KMS-11 (cell line): Measurements from ENCODE around the gene NT5DC3.

Source experiments
- H2AFZ ChIP-seq: fragments of 200-600 bp; sonication (generic); 2 replicates; pipeline ENCODE4 v1.6.1; 2016; ENCODE audit warnings: antibody characterized with exemption, mixed run types, low read depth
- H3K27ac ChIP-seq: fragments of 200-600 bp; sonication (generic); 2 replicates; pipeline ENCODE4 v1.6.1; 2016; ENCODE audit warnings: mild to moderate bottlenecking, mixed run types
- H3K27me3 ChIP-seq: fragments of 200-600 bp; sonication (generic); 2 replicates; pipeline ENCODE4 v1.6.1; 2017; ENCODE audit warnings: mild to moderate bottlenecking, low read depth, mixed run types, moderate library complexity; ENCODE audit not compliant: insufficient read depth
- H3K36me3 ChIP-seq: fragments of 200-600 bp; sonication (generic); 2 replicates; pipeline ENCODE4 v1.6.1; 2017; ENCODE audit warnings: mild to moderate bottlenecking, mixed run types; ENCODE audit not compliant: insufficient read depth
- H3K4me1 ChIP-seq: fragments of 200-600 bp; sonication (generic); 2 replicates; pipeline ENCODE4 v1.6.1; 2016; ENCODE audit warnings: mild to moderate bottlenecking, low read depth, mixed run types; ENCODE audit not compliant: poor library complexity, severe bottlenecking
- H3K4me2 ChIP-seq: fragments of 200-600 bp; sonication (generic); 2 replicates; pipeline ENCODE4 v1.7.0; 2016; ENCODE audit warnings: mild to moderate bottlenecking, mixed run types
- H3K4me3 ChIP-seq: fragments of 200-600 bp; sonication (generic); IDR thresholded peaks from 2 replicates; pipeline ENCODE4 v1.6.1; 2017; ENCODE audit warnings: low read depth, low read length, mixed read lengths; ENCODE audit not compliant: insufficient read depth
- H3K79me2 ChIP-seq: fragments of 200-600 bp; sonication (generic); 2 replicates; pipeline ENCODE4 v1.6.1; 2016; ENCODE audit warnings: low read depth, mixed run types; ENCODE audit not compliant: insufficient read depth
- H3K9ac ChIP-seq: fragments of 200-600 bp; sonication (generic); 2 replicates; pipeline ENCODE4 v1.6.1; 2016; ENCODE audit warnings: mild to moderate bottlenecking, mixed run types
- H4K20me1 ChIP-seq: fragments of 200-600 bp; sonication (generic); 2 replicates; pipeline ENCODE4 v1.6.1; 2016; ENCODE audit warnings: mild to moderate bottlenecking, mixed run types; ENCODE audit not compliant: insufficient read depth
- CTCF ChIP-seq: fragments of 200-600 bp; sonication (generic); conservative IDR thresholded peaks from 2 replicates; pipeline ENCODE4 v1.6.1; 2017; ENCODE audit warnings: low read depth, mild to moderate bottlenecking, antibody characterized with exemption, low read length, moderate library complexity, mixed read lengths

NT5DC3 gene

GRCh38 chr12:103765322-103765721 is 75.7 kb downstream of the NT5DC3 start:
- no peak for TF ChIP-seq CTCF
- no peaks in the 10 kb centered on the region for H3K27me3 ChIP-seq
- no peaks in the 10 kb centered on the region for H3K79me2 ChIP-seq
- no peak overlapping the region for H3K4me2 ChIP-seq
- no peak overlapping the region for H2AFZ ChIP-seq
- no peaks in the 10 kb centered on the region for H3K4me1 ChIP-seq
- no peaks in the 10 kb centered on the region for H3K36me3 ChIP-seq
- no peaks in the 10 kb centered on the region for H4K20me1 ChIP-seq
- H3K27ac ChIP-seq, result no peak overlapping the region
- H3K9ac ChIP-seq, result no peak overlapping the region
- H3K4me3 ChIP-seq, result no peak overlapping the region

GRCh38 chr12:103762473-103762872 is 78.6 kb downstream of the NT5DC3 start:
- Histone ChIP-seq H3K4me1 (no peaks in the 10 kb centered on the region), H3K4me3 (no peak overlapping the region), H4K20me1 (no peaks in the 10 kb centered on the region), H3K79me2 (no peaks in the 10 kb centered on the region), H3K9ac (no peak overlapping the region), H3K27me3 (no peaks in the 10 kb centered on the region), H3K4me2 (no peak overlapping the region), H3K27ac (no peak overlapping the region), H2AFZ (no peak overlapping the region), H3K36me3 (no peaks in the 10 kb centered on the region)
- TF ChIP-seq CTCF, result no peak

GRCh38 chr12:103758310-103759089 is 82.5 kb downstream of the NT5DC3 start:
- H3K27ac ChIP-seq, result no peak overlapping the region
- no peaks in the 10 kb centered on the region for H3K4me1 ChIP-seq
- no peaks in the 10 kb centered on the region for H4K20me1 ChIP-seq
- no peak overlapping the region for H3K4me2 ChIP-seq
- no peak overlapping the region for H2AFZ ChIP-seq
- H3K9ac ChIP-seq, result no peak overlapping the region
- no peak for TF ChIP-seq CTCF
- H3K79me2 ChIP-seq, result no peaks in the 10 kb centered on the region
- no peaks in the 10 kb centered on the region for H3K27me3 ChIP-seq
- H3K36me3 ChIP-seq, result no peaks in the 10 kb centered on the region
- H3K4me3 ChIP-seq, result no peak overlapping the region

- Histone ChIP-seq H3K4me1 (no peaks in the 10 kb centered on the region), H3K27me3 (no peaks in the 10 kb centered on the region), H2AFZ (no peak overlapping the region), H3K4me3 (no peak overlapping the region), H3K27ac (no peak overlapping the region), H3K4me2 (no peak overlapping the region), H4K20me1 (no peaks in the 10 kb centered on the region), H3K36me3 (no peaks in the 10 kb centered on the region), H3K9ac (no peak overlapping the region), H3K79me2 (no peaks in the 10 kb centered on the region)
- no peak for TF ChIP-seq CTCF
These were observed 83.8 kb downstream of the NT5DC3 start for GRCh38 chr12:103757248-103757647.
